HG03025 (cell line): Measurements from ENCODE around the gene FKBP9.
"Not testable (repeated sequence)": the region's sequence is repeated elsewhere in the genome, so short reads cannot be mapped to it uniquely, and the experiment has no call there.

Experiments
- ATAC-seq: cut with Tn5 transposase; IDR thresholded peaks from one replicate; pipeline ENCODE4 v1.9.1; 2021; ENCODE audit warnings: mild to moderate bottlenecking, moderate library complexity; ENCODE audit not compliant: unreplicated experiment, low FRiP score

FKBP9 gene

DNA sequence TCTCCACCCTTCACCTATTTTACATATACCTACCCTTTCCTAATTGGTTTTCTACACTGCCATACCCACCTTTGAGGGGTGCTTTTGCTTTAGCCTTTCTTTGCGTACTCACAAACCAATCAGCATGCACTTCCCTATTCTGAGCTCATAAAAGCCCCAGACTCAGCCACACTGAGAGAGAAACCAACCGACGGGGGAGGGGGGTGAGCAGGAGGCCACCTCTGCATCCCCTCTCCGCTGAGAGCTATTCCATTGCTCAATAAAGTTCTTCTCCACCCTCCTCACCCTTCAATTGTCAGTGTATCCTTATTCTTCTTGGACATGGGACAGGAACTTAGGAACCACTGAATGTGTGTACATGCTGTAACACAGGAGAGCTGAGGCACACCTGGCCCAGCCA, 9.0 kb upstream of the FKBP9 start:
- no peak for ATAC-seq

DNA sequence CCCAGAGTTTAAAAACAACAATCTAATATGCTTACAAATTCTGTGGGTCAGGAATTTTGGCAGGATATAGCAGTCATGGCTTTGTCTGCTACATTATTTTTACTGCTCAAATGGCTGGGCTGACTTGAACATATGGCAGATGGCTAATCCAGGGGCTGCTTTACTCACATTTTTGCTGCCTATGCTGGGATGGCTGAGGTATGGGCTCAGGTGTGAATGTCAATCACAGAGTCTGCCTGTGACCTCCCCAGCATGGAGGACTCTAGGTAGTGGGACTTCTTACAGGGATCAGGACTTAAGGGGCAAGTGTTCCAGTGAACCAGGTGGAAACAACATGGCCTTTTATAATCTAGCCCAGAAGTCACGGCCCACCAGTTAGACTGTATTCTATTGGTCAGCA, 4.4 kb upstream of the FKBP9 start:
- ATAC-seq = no peak

DNA sequence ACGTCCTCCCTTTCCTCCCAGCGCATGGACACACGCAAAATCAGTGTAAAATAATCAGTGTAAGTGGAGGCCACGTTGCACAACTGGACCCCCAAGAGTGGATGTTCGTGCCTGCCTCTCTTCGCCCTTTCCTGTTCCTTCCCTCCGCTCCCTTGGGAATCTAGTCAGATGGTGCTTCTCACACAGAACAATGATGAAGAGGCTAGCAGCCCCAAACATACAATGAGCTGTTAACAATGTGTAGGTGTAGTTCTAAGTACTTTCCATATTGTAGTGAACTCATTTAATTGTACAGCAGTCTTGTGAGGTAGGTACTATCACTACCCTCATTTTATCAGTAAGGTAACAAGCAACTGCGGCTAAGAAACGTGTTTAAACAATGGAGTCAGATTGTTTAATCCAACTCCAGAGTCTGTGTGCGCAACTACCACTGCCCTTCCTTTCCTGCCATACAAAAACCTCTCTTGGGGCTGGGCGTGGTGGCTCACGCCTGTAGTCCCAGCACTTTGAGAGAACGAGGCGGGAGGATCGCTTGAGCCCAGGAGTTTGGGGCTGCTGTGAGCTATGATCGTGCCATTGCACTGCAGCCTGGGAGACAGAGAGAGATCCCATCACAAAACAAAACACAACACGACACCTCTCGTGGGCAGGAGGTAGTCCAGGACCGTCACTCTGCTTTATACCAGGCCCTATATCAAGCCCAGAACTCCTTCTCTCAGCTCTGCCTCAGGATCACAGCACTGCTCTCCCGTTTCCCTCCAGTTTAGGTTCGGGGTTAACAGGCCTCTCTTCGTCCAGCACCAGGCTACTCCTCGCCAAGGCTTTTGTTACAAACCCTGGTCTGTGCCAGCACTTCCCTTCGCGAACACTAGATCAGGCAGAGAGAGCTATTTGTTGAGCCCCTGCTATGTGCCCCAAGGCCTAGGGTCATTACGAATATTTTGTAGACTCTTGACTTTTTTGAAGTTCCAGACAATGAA, 1.1 kb downstream of the FKBP9 start:
- no peak for ATAC-seq

DNA sequence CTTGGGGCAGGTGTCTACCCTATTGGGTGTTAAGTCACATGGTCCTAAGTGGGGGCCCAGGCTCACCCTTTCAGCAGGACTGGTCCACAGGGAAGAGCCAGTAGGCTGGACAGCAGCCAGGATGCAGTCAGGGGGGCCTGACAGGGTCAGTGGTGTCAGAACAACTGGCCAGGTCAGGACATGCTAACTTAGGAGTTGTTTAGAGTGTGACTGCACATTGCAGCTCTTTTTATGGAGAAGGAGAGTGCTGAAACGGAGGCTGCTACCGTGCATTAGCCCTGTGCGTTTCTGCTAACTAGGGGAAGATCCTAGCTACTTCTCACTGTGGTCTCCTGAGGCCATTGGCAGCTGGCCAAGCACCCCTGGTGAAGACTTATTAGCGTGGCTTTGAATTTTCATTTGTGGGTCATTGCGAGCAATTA, 6.7 kb downstream of the FKBP9 start:
- not testable (repeated sequence) for ATAC-seq

DNA sequence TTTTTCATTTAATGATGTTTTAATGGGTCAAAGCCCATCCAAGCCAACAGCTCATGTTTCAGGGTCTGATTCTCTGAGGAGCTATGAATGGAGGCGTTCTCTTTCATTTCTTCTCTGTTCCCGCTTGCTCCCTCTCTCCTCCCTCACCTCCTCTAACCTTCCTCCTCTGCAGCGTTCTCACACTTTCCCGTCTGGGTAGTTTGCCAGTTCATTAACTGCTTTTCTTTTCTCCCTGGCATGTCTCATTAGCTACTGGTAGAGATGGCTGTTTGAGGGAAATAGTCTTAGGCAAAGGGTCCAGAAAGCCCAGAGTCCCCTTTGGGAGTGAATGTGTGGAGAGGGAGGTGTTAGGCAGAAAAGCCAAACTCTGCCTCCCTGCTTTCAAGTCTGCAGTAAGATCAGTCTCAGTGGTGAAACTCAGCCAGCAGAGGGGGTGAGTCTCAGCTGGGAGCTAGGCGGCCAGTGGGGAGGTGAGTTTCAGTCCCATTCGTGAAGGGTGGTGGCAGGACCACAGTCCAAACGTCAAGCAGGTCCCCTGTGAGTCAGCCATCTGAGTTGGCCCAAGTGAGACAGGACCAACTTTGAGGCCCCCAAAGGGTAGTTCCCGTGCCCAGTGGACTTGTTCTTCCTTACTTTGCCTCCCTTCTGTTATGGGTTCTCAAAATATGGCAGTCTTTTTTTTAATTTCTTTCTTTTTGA, 7.4 kb downstream of the FKBP9 start:
- ATAC-seq = peak; percentile 93

DNA sequence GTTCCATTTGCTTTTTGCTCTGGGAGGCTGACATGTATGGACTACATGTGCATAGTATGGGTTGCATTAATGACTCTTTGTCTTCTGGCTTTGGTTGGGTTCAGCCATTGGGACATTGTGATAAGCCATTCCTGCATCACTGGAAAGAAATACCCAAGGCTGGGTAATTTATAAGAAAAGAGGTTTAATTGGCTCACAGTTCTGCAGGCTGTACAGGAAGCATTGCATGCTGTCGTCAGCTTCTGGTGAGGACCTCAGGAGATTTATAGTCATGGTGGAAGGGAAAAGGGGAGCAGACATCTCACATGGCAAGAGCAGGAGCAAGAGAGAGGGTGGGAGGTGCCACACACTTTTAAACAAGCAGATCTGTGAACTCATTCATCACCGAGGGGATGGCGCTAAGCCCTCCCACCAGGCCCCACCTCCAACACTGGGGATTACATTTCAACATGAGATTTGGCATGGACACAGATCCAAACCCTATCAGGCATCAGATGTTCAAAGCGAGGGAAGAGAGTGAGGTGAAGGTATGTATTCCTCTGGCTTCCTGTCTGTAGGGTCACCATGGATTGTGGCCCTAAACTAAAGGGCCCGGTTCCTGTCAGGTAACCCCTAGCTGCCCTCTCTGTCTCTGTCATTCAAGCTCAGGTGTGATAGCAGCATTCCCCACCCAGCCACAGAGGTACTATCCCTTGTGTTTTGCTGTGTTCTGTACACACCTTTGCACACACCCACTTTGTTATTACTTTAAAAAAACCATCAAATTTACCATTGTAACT, 9.4 kb downstream of the FKBP9 start:
- not testable (repeated sequence) for ATAC-seq

DNA sequence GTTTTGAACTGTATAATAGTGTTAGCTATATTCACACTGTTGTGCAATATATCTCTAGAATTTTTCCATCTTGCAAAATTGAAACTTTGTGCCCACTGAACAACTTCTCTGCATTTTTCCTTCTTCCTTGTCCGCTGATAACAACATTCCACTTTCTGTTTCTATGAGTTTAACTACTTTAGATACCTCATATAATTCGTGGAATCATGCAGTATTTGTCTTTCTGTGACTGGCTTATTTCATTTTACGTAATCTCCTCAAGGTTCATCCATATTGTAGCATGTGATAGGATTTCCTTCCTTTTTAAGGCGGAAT, 10.0 kb downstream of the FKBP9 start:
- not testable (repeated sequence) for ATAC-seq

DNA sequence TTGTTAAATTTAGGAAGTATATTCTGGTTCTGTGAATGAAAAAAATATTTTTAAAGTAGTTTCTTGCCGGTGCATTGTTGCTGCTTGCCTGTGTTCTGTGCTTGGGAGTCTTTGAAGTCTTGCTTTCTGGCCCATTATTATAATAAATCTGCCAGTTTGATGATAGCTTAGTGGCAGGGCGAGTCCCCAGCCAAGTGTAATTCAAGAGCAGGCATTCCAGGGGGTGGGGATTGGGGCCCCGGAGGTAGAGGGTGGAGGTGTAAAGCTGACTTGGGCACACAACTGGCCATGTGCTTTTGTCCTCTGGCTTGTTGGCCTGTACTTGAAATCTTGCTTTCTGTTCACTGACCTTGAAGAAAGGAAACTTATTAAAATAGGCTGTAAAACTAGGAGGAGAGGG, 14.7 kb downstream of the FKBP9 start:
- not testable (repeated sequence) for ATAC-seq

DNA sequence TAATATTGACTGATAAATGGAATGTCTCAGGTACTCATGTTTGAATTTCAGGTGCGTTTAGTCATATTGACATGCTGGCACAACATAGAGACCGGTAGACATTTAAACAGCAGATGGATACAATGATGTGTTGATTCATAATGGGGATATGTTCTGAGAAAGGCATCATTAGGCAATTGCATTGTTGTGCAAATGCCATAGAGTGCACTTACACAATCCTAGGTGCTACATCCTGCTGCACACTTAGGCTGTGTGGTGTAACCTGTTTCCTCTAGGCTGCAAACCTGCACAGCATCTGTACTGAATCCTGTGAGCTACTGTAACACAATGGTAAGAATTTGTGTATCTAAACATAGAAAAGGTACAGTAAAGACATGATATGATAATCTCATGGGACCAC, 19.9 kb downstream of the FKBP9 start:
- ATAC-seq = not testable (repeated sequence)

DNA sequence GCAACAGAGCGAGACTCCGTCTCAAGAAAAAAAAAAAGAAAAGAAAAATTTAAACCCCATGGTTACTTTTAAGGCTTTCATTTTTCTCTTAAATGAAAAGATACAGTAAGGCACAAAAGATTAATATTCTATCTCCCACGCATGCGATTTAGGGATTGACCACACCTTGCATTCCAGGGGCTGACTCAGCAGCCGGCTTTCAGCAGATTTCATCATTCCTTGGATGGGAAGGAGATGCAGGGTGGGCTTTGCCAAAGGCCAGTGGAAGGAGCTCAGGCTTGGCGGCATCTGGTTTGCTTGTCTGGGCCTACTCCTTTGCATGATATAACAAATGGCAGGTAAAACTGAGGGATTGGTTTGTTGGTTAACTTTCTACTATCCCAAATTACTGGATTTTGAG, 22.0 kb downstream of the FKBP9 start:
- ATAC-seq = not testable (repeated sequence)

DNA sequence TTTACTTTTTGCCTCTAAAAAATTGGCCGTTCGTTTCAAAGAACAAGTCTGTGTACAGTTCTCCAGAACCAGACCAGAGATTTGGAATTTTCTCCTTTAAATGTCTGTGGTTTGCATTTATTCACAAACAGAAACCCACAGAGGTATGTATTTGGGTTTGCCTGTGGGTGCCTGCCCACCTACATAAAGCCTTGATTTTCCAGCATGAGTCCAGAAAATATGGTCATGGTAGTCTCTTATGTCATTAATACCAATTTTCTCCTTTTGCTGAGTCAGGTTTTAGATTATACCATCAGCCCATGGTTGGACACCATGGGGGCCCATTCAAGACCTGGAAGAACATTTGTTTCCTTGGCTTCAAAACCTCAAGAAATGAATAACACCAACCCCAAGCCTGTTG, 22.7 kb downstream of the FKBP9 start:
- not testable (repeated sequence) for ATAC-seq

DNA sequence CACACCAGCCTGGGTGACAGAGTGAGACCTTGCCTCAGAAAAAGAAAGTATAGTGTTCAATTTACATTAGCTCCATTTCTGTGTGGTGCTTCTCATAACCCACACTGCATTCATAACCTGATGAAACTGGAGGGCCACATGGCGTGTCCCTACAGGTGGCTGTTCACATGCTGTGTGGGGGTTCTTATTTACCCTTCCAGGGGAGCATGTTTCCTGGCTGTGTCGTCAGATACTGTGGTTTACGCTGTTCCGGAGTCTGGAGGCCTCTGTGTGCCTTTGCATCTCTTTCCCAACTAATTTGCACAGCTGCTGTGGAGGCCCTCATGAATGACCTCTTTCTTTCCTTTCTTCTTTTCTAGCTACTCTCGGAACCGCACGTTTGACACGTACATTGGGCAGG, 30.9 kb downstream of the FKBP9 start:
- peak; percentile 51 for ATAC-seq

DNA sequence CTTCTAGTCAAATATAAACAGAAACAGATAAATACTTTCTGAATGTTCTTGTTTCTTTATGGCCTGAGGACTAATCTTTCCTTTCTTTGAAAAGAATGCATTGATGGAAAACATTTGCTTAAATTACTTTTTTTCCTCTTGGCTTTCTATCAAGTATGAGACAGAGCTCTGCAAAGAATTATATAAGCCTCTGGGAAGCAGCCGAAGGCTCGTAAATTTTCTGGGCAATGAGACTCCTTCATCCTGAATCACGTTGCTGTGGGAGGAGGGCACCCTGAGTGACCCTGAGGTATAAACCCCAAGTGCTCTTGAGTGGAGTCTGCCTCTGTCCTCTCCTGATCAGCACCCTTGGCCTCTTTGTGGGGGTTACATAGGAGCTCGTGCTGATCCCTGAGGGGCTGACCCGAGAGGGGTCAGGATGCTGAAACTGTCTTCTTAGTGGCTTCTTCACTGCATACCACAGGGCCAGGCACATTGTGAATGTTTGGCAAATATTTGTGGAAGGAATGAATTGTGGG, 33.9 kb downstream of the FKBP9 start:
- ATAC-seq = not testable (repeated sequence)

DNA sequence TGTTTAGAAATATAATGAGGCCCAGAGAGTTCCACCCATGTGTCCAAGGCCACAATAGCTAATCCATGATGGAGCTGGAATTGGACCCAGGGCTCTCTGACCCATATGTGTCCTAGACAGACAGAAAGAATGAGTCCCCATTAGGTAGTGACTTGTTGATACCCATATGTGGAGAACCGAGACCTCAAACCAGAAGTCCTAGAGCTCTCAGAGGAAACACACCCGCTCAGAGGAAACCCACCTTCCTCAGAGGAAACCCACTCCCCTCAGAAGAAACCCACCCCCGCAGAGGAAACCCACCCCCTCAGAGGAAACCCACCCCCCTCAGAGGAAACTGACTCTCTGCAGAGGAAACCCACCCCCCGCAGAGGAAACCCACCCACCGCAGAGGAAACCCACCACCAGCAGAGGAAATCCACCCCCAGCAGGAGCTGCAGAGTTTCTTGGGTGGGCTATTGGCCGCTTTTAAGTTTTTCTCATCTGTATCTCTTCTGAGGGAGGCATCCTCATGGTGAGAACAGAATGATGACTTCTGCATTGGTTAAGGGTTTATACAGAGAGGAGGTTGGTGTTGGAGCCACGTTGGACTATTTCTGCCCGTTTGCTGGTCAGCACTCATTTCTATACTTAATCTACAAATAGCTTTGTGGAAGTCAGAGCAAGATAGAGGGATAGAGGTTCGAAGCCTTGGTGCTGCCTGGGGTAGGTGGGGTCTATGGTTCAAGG, 34.9 kb downstream of the FKBP9 start:
- not testable (repeated sequence) for ATAC-seq

DNA sequence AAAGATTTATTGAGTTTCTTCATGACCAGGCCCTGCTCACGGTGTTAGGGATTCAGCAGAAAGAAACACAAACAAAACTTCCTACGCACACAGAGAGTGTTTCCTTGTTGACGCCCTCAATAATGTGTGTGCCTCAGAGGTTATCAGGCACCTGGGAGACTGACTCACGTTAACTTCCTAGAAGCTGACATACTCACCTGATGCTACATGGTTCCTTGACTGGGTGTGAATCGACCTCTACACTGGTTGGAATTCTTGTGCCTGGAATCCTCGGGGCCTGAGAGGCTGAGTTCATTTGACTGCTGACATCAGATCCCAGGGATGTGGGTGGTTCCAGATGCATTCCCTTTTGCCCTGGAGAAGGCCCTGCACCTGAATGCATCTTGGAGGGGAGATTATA, 35.5 kb downstream of the FKBP9 start:
- ATAC-seq = not testable (repeated sequence)

DNA sequence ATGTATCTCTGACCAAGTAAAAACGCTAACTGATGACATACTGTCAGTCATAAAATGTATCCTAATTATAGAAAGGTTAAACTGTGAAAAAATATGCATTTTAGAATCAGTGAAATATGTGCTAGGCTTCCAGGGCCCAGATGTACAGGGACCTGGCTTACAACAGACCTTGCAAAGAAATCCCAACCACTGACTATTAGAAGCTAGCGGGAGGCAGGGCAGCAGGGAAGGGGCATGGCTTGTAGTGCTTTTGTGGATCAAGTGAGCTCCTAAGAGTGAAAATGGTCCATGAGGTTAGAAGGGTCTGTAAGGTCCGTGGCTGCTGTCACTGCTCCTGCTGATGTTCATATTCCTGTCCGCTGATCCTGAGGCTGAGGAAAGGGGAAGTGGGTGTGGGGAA, 40.7 kb downstream of the FKBP9 start:
- ATAC-seq = not testable (repeated sequence)

DNA sequence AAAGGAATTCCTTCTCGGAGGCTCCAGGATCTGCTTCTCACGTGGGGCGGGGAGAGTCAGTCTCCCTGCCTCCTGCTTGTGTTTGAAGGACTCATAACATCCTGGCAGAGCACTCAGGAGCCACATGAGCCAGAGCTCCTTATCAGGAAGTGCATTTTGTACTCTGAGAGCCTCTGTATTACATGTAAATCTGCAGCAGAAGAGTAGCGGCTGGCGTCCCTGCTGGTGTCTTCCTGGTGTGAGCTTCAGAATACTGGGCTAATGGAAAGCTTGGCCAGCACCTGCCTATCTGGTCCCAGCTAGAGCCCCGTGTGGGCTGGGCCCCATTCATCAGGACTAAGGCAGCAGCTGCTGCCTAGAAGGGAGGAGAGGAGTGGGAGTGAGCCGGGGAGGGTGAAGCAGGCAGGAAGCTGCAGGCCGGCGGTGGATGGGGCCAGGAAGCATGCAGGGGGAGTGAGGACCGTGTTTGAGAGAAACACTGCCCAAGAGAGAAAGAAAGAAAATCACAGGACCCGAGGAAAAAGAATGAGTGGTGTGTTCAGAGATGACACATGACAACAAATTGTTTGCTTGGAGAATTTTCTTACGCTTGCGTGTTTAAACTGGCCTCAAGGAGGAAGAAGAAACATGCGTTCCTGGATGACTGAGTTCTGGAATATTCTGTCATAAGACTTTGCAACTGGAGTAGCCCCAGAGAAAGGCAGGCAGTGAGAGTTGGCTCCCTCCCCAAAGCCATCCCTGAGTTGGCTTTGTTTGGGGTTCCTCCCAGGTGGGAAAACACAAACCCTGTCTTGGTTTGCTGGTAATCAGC, 41.3 kb downstream of the FKBP9 start:
- peak; percentile 43 for ATAC-seq

DNA sequence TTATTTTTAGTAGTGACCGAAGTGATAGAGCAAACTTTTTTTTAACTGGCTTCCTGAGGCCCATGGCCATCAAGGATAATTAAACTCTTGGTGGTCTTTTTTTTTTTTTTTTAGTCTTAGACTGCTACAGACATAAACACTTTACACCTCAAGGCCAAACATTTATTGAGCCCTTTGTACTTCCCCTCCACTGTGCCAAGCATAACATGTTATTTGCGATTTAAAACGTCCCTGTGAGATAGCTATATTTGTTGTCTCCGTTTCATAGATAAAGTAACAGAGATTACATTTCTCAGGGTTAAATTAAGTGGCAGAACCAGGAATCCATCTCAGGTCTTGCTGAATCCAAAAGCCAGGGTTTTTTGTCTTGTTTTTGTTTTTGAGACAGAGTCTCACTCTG, 42.1 kb downstream of the FKBP9 start:
- not testable (repeated sequence) for ATAC-seq

DNA sequence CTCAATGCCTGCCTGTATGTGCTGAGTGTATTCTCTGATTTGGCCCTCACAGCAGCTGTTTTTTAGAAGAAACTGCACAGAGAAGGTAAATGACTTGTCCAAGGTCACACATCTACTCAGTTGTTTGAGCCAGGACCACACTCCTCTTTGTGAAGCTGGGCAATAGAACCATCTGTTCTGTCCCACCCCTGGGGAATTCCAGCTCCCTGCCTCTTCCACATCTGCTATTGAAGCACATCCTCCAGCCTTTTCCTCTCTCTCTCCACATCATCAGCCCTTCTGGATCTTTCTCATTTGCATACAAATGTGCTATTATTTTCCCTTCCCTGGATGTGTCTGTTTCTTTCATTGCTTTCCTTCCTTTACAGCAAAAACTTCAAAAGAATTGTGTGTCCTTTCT, 45.9 kb downstream of the FKBP9 start:
- ATAC-seq = not testable (repeated sequence)
